Renal cortex interstitium (tissue), 11 donors: Measurements from ENCODE around the gene RAB31. TPM values are rescaled to one million over a fixed set of nuclear protein-coding genes. Genes with fewer than 3 reads are reported as not detected.

ENCODE experiments used
- DNase-seq, 11 donors: peaks; one replicate each; pipeline ENCODE4 v3.0.0-alpha.2; 2013; ENCODE audit warnings: low read depth in 9 of 11, low spot score in 4 of 11; ENCODE audit errors: extremely low read depth in 1 of 11
- polyA plus RNA-seq, 3 donors: library from polyadenylated mRNA; unstranded; fragments of 120-200 nt; gene quantifications; one replicate each; pipeline ENCODE4 v1.2.1, GENCODE V29; 2013; ENCODE audit not compliant: insufficient read length in 3 of 3

RAB31 gene
- polyA plus RNA-seq, 3 donors: 25.3 to 30.7 (median 30.4) TPM

GRCh38 chr18:9724797-9725585 lies 16.9 kb downstream of the RAB31 start:
- DNase-seq: no peak

GRCh38 chr18:9726175-9726574 lies 18.1 kb downstream of the RAB31 start:
- DNase-seq: no peak

GRCh38 chr18:9726936-9727335 lies 18.8 kb downstream of the RAB31 start:
- no peak for DNase-seq

- no peak for DNase-seq
These were observed 22.7 kb downstream of the RAB31 start for GRCh38 chr18:9730786-9731185.

GRCh38 chr18:9731380-9731779 lies 23.3 kb downstream of the RAB31 start:
- no peak for DNase-seq

- DNase-seq: no peak
These were observed 23.9 kb downstream of the RAB31 start for GRCh38 chr18:9732031-9732430.

- DNase-seq: no peak
These were observed 26.1 kb downstream of the RAB31 start for GRCh38 chr18:9734189-9734588.

GRCh38 chr18:9735238-9735637 lies 27.1 kb downstream of the RAB31 start:
- no peak for DNase-seq

- no peak for DNase-seq
These were observed 27.8 kb downstream of the RAB31 start for GRCh38 chr18:9735879-9736278.

GRCh38 chr18:9736286-9736835 lies 28.3 kb downstream of the RAB31 start:
- DNase-seq: no peak

- no peak for DNase-seq
These were observed 28.9 kb downstream of the RAB31 start for GRCh38 chr18:9737006-9737405.

GRCh38 chr18:9737472-9738121 lies 29.5 kb downstream of the RAB31 start:
- DNase-seq: peak in 10 of 11 donors; percentile 40 to 73 (median 62)

- no peak for DNase-seq
These were observed 30.3 kb downstream of the RAB31 start for GRCh38 chr18:9738266-9738969.

- DNase-seq: no peak
These were observed 31.4 kb downstream of the RAB31 start for GRCh38 chr18:9739516-9739915.

- no peak for DNase-seq
These were observed 32.0 kb downstream of the RAB31 start for GRCh38 chr18:9740071-9740470.

GRCh38 chr18:9741406-9741792 lies 33.3 kb downstream of the RAB31 start:
- no peak for DNase-seq

GRCh38 chr18:9741793-9742523 lies 33.9 kb downstream of the RAB31 start:
- DNase-seq: no peak

GRCh38 chr18:9742524-9743131 lies 34.5 kb downstream of the RAB31 start:
- no peak for DNase-seq
